Measurements from ENCODE around the gene LSM11.

The LSM11 gene

GRCh38 chr5:157778121-157778805, 34.8 kb downstream of the LSM11 start:
- DNase-seq = no peak

DNA sequence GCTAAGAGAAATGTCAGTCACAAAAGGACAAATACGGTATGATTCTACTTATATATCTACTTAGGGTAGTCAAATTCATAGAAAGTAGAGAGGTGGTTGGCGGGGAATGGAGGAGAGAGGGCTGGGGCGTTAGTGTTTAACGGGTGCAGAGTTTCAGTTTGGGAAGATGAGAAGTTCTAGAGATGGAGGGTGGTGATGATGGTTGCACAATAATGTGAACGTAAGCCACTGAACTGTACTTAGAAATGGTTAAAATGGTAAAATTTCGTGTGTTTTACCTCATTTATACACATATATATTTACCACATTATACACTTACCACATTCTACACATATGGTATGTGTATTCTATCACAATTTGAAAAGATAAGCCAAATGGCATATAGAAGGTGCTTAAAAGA, 35.7 kb downstream of the LSM11 start:
- no peak for DNase-seq

DNA sequence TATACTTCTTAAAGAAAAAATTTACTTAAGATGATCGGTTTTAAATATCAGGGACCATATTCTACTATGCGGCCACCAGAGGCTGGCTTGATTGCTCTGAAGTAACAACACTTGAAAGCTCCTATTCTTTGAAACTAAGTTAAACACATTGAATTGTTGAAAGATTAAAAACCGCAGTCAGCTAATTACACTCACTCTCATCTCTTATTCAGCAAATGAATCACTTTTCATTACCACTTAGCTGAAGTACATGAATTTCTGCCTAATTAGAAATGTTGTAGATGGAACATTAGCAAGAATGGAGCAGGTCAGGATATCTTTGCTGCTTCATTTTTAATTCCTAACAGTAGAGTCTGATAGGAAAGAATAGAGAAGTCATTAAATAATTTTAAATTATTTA, 42.3 kb downstream of the LSM11 start:
- DNase-seq = no peak

- DNase-seq = no peak
Measured at GRCh38 chr5:157793301-157793700, 49.8 kb downstream of the LSM11 start.

DNA sequence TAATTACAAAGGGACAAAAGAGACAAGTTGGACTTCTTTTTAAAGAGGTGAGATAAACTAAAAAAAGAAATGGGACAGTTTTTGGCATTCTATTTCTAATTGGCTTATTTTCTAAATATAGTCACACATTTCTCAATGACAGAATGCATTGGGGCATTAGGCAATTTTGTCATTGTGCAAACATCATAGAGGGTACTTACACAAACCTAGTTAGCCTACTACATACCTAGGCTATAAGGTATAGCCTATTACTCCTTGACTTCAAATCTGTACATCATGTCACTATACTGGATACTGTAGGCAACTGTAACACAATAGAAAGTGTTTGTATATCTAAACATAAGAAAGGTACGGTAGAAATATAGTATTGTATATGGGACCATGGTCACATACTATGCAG, 56.1 kb downstream of the LSM11 start:
- no peak for DNase-seq

- DNase-seq = no peak
Measured at GRCh38 chr5:157800137-157800536, 56.6 kb downstream of the LSM11 start.

- no peak for DNase-seq
Measured at GRCh38 chr5:157802736-157803135, 59.2 kb downstream of the LSM11 start.

DNA sequence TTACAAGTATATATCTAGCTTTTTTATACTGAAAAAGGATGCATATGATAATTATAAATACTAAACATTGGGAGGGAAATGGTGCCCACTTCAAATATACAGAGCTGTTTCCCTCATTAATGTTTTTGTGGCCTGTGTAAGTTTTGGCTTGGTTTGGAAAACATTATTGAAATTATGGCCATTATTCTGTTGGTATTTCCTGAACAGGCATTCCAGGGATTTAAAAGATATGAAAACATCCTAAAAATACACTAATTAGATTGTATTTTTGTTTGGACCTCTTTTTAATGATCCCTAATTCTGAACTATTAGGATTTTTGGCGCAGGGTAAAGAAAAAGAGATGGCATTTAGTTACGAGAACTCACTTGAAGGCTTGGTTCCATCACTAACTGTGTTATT, 64.5 kb downstream of the LSM11 start:
- DNase-seq = no peak
